Measurements from ENCODE around the gene HDAC1. TPM values are rescaled to one million over a fixed set of nuclear protein-coding genes. Genes with fewer than 3 reads are reported as not detected.

HDAC1 gene
- total and polyA plus RNA-seq, 10 of the 15 experiments (the other 5 are each of a cell fraction or from before 2014, with no cell fraction given) = 147 to 331 (median 168) TPM

- FAIRE-seq = no peak
- BruUV-seq (replicated peaks) = no TSS peak
These were observed 40.6 kb downstream of the HDAC1 start for GRCh38 chr1:32332290-32333079.

More at GRCh38 chr1:32332290-32333079, 40.6 kb downstream of the HDAC1 start:
- 73% methylated on average over 3 of the region's 3 CpGs for WGBS (ENCODE audit: insufficient coverage, insufficient replicate concordance, low lambda C conversion rate, missing lambda C conversion rate)
- in situ Hi-C loops (cut with MboI) (no loop called here), intact Hi-C loops (cut with micrococcal nuclease; ENCODE audit: unreplicated experiment) (no loop called here)
- H3K79me2 ChIP-seq (ENCODE audit: control insufficient read depth, insufficient read depth, low read length) = peaks cover 24% of the 10 kb centered on the region
- peaks cover 38 to 42% of the 10 kb centered on the region in 2 experiments for H3K36me3 ChIP-seq (ENCODE audit: control insufficient read depth in 2 of 2, insufficient read depth in 2 of 2, low read length in 1 of 2)
- ChIA-PET RAD21 (ENCODE audit: unreplicated experiment) (interaction anchor here (0.8 to 2.5 kb wide), 11 partner anchors 11 to 117 kb away, joined by 3 to 13 read pairs (median 5); partner anchors contain the start of genes BSDC1 and LCK), POLR2A (interaction anchor here (0.6 to 2.3 kb wide), 14 partner anchors 8 to 132 kb away, joined by 3 to 10 read pairs (median 3); partner anchors contain the start of genes BSDC1, CCDC28B, HDAC1 and LCK), SMC1A (ENCODE audit: uncharacterized antibody, unreplicated experiment) (interaction anchor here (0.6 to 4.1 kb wide), 10 partner anchors 8 to 117 kb away, joined by 3 to 17 read pairs (median 4); partner anchors contain the start of gene BSDC1), CTCF (interaction anchor here (0.6 to 5.2 kb wide), 16 partner anchors 10 to 355 kb away, joined by 3 to 29 read pairs (median 4); partner anchors contain the start of gene BSDC1)
- no peak overlapping the region for H3K4me3 ChIP-seq
- ATAC-seq = no peak
- no peak for DNase-seq (ENCODE audit: low read depth, low spot score)
- no peaks in the 10 kb centered on the region for H3K27me3 ChIP-seq (replicated peaks in 1 of 2; ENCODE audit: control insufficient read depth in 2 of 2, insufficient read depth in 2 of 2, low read length in 1 of 2)
- H4K20me1 ChIP-seq (ENCODE audit: control insufficient read depth, insufficient read depth) = no peaks in the 10 kb centered on the region; the same call in 1 of the 2 replicates
- TF ChIP-seq RBBP5 (conservative IDR thresholded peaks at IDR 0.05) = no peak
- no peak for TF ChIP-seq IKZF1 (conservative IDR thresholded peaks at IDR 0.05)
- TF ChIP-seq SKIL (IDR thresholded peaks at IDR 0.05; ENCODE audit: low read depth, poor library complexity, severe bottlenecking) = no peak
- 0 out of 2 replicates have a peak, but pooled peaks have one; percentile 39 for TF ChIP-seq BACH1 (IDR thresholded peaks at IDR 0.05; ENCODE audit: borderline replicate concordance)
- no peak for TF ChIP-seq RAD51 (IDR thresholded peaks at IDR 0.05)
- TF ChIP-seq MTA3 (IDR thresholded peaks at IDR 0.05; ENCODE audit: borderline replicate concordance, low read length) = 0 out of 2 replicates have a peak, but pooled peaks have one; percentile 6
- no peak for TF ChIP-seq SMC3 (IDR thresholded peaks at IDR 0.05; ENCODE audit: borderline replicate concordance, low read length)
- peak; percentile 43 for TF ChIP-seq PML (IDR thresholded peaks at IDR 0.05; ENCODE audit: low read length)
- TF ChIP-seq POLR2AphosphoS5 (IDR thresholded peaks at IDR 0.05; ENCODE audit: low read length) = peak; percentile 81
- TF ChIP-seq NKRF (conservative IDR thresholded peaks at IDR 0.05) = no peak
- TF ChIP-seq POLR2AphosphoS2 (IDR thresholded peaks at IDR 0.05; ENCODE audit: low read depth, low read length) = peak; percentile 84
- peak; percentile 67 for TF ChIP-seq POLR2A (IDR thresholded peaks at IDR 0.05; ENCODE audit: low read depth, low read length)
- TF ChIP-seq USF1 (IDR thresholded peaks at IDR 0.05; ENCODE audit: borderline replicate concordance, extremely low read length, insufficient read depth, low read depth, low read length) = no peak
- H3K4me2 ChIP-seq (ENCODE audit: control insufficient read depth, insufficient read depth) = peak overlapping the region; percentile 32; the same call in 1 of the 2 replicates
- peak overlapping the region; percentile 3; the same call in 1 of the 2 replicates for H3K27ac ChIP-seq (ENCODE audit: control insufficient read depth, insufficient read depth)
- no peak overlapping the region for H2AFZ ChIP-seq (ENCODE audit: control insufficient read depth, low read depth, low read length)
- H3K9me3 ChIP-seq (replicated peaks; ENCODE audit: control insufficient read depth, insufficient read depth, low read length) = no peaks in the 10 kb centered on the region
- H3K9ac ChIP-seq (ENCODE audit: control insufficient read depth, insufficient read depth, low read length) = peak overlapping the region; percentile 6; the same call in 1 of the 2 replicates
- peaks cover 28% of the 10 kb centered on the region for H3K4me1 ChIP-seq (ENCODE audit: control insufficient read depth, insufficient read depth, low read length)

All from GM12878 (cell line).